ENCODE results near the gene RAB25.
"Not testable (repeated sequence)": the region's sequence is repeated elsewhere in the genome, so short reads cannot be mapped to it uniquely, and the experiment has no call there.

RAB25 gene

GRCh38 chr1:156060937-156061636, at the start of gene RAB25:
Gene RAB25, plus strand, starts transcription at chr1:156061160. Its CDS starts 241 bp downstream, at chr1:156061401.
- H3K4me3 ChIP-seq (ENCODE audit: low read depth, low read length), result no peak within 1 kb of the TSS
- DNase-seq (ENCODE audit: low read depth), result no peak

DNA sequence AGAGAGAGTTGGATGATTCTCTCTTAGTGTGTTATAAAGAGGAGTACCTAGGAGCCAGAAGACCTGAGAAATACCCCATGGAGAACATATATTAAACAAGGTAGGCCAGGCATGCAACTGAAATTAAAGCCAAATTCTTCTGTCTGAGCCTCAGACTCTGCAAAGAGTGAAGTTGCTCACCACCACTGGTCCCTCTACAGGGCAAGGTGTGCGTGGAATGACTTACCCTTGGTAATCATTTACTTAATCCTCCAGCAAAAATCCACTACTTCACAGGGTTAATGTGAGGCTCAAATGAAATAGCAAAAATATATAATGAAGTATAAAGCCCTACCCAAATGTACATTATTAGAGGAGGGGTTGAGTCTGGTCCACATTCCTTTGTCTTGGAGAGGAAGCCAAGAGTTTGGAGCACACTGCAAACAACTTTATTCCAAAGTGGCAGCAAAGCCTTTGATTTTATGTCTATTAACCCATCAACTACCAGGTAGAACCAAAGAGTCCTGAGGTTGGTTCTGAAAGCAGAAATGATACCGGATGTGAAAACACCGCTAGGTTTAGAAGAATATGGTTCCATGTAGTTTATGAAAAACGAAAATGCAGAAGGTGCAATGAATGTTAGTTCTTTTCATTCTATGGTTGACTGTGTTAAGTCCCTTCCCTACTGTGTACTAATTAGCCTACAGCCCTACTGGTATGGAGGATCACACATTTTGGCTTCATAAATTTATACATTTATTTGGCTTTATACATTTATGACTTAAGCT, 48.7 kb upstream of the RAB25 start:
- no peak for DNase-seq (ENCODE audit: low read depth)
- H3K4me3 ChIP-seq (ENCODE audit: low read depth, low read length), result no peak overlapping the region

- H3K4me3 ChIP-seq (ENCODE audit: low read depth, low read length), result no peak overlapping the region
- DNase-seq (ENCODE audit: low read depth), result no peak
Measured at GRCh38 chr1:156014829-156015228, 46.1 kb upstream of the RAB25 start.

DNA sequence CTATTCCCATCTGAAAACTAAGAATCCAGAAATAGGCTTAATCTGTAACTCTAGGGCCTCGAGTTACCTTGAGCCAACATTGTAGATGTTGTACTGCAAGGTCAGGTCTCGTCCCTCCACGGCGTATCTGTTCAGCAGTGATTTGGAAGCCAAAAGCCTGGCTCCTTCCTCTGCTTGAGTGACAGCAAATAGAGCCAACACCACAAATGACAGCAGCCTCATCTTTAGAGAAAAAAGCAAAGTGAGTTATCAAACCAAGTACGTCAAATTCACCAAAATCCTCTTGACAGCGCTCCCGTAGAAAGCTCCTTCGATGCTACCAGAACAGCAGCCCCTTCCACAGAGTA, 41.0 kb upstream of the RAB25 start:
- peak overlapping the region; percentile 84 for H3K4me3 ChIP-seq (ENCODE audit: low read depth, low read length)
- DNase-seq (ENCODE audit: low read depth), result no peak

- peak; percentile 64 for DNase-seq (ENCODE audit: low read depth)
Measured at GRCh38 chr1:156020293-156021092, 40.5 kb upstream of the RAB25 start, which contains the start of gene SSR2. Gene SSR2, minus strand, starts transcription at chr1:156020951. Its CDS starts 784 bp downstream, at chr1:156020167.

DNA sequence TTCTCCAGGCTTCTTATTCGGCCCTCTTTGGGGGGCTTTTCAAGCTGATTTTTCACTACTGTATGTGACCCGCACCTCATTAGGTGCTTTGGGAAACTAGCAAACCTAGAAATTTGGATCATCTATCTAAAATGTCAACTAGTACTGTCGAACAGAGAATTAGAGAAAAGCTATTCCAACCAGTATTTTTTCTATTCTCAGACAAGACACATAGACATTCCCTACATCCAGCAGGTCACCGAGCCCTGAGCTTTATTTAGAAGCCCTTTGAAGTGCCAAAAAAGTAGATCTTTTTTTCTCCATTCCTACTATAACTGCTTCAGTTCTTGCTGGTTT, 39.9 kb upstream of the RAB25 start:
- peak overlapping the region; percentile 84 for H3K4me3 ChIP-seq (ENCODE audit: low read depth, low read length)
- DNase-seq (ENCODE audit: low read depth), result no peak

More at GRCh38 chr1:156020293-156021092, 40.5 kb upstream of the RAB25 start, which contains the start of gene SSR2:
- peak within 1 kb of the TSS; percentile 84 for H3K4me3 ChIP-seq (ENCODE audit: low read depth, low read length)

DNA sequence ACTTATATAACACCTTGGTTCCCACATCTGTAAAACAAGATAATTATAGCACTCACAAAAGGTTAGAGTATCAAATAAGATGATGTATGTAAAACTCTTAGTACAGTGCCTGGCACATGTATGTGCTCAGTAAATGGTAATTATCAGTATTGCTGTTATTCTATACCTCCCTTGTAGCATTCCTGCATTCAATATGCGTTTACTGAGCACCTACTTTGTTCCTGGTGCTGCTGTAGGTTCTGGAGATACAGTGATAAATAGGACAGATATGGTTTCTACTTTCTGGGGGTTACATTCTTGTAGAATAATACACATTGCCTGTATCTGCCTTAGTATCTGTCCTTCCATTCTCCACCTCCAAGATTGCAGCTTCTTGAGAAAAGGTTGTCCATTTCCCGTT, 39.0 kb upstream of the RAB25 start:
- no peak overlapping the region for H3K4me3 ChIP-seq (ENCODE audit: low read depth, low read length)
- no peak for DNase-seq (ENCODE audit: low read depth)

DNA sequence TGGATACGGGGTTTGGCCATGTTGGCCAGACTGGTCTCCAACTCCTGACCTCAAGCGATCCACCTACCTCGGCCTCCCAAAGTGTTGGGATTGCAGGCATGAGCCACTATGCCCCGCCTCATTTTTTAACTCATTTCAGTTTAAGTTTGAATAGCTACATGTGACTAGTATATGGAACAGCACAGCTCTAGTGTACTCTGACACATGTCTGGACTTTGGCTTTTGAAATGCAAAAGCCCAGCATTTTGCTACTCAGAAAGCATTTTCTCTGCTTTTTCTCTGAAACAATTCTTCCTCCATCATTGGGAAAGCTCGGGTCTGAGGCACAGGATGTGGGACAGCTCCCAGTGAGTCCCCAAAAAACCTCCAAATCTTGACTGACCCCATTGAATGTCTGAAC, 36.2 kb upstream of the RAB25 start:
- H3K4me3 ChIP-seq (ENCODE audit: low read depth, low read length), result no peak overlapping the region
- no peak for DNase-seq (ENCODE audit: low read depth)

DNA sequence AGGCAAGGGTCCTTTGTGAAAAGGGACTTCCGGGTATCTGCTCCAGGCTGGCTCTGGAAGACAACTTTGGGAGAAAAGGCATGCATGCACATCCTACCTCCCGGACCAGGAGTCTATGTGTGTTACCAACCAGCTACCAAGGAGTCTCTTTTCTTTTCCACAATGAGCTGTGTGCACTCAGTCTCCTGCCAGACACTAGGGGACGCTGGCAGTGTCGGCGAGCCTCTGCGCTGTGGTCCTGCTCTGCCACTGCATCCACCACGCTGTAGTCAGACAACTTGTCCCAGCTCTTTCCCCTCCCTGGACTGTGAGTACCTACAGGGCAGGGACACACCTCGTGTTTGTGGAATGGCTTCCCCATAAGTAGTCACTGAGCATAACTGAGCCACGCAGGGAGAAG, 35.1 kb upstream of the RAB25 start:
- H3K4me3 ChIP-seq (ENCODE audit: low read depth, low read length), result no peak overlapping the region
- no peak for DNase-seq (ENCODE audit: low read depth)

DNA sequence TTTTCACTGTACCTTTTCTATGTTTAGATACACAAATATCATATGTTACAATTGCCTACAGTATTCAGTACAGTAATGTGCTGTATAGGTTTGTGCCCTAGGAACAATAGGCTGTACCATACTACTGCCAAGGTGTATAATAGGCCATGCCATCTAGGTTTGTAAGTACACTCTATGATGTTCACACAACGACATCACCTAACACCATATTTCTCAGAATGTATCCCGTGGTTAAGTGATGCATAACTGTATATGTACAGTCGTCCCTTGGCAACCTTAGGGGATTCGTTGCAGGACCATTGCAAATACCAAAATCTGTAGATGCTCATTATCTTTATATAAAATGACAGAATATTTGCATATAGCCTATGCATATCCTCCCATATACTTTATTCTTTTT, 34.4 kb upstream of the RAB25 start:
- no peak overlapping the region for H3K4me3 ChIP-seq (ENCODE audit: low read depth, low read length)
- no peak for DNase-seq (ENCODE audit: low read depth)

GRCh38 chr1:156033011-156033410, 27.9 kb upstream of the RAB25 start:
- DNase-seq (ENCODE audit: low read depth), result no peak
- no peak overlapping the region for H3K4me3 ChIP-seq (ENCODE audit: low read depth, low read length)

- DNase-seq (ENCODE audit: low read depth), result not testable (repeated sequence)
Measured at GRCh38 chr1:156034991-156035390, 26.0 kb upstream of the RAB25 start.

GRCh38 chr1:156042828-156043227, 18.1 kb upstream of the RAB25 start:
- DNase-seq (ENCODE audit: low read depth), result no peak
- no peak overlapping the region for H3K4me3 ChIP-seq (ENCODE audit: low read depth, low read length)

More at GRCh38 chr1:156034991-156035390, 26.0 kb upstream of the RAB25 start:
- H3K4me3 ChIP-seq (ENCODE audit: low read depth, low read length), result not testable (repeated sequence)

GRCh38 chr1:156045076-156045475, 15.9 kb upstream of the RAB25 start:
- H3K4me3 ChIP-seq (ENCODE audit: low read depth, low read length), result no peak overlapping the region
- DNase-seq (ENCODE audit: low read depth), result no peak

GRCh38 chr1:156048663-156049258, 12.2 kb upstream of the RAB25 start:
- no peak for DNase-seq (ENCODE audit: low read depth)
- no peak overlapping the region for H3K4me3 ChIP-seq (ENCODE audit: low read depth, low read length)

- no peak overlapping the region for H3K4me3 ChIP-seq (ENCODE audit: low read depth, low read length)
- DNase-seq (ENCODE audit: low read depth), result no peak
Measured at GRCh38 chr1:156050376-156050775, 10.6 kb upstream of the RAB25 start.

GRCh38 chr1:156051011-156051725, 9.8 kb upstream of the RAB25 start:
- H3K4me3 ChIP-seq (ENCODE audit: low read depth, low read length), result no peak overlapping the region
- no peak for DNase-seq (ENCODE audit: low read depth)

DNA sequence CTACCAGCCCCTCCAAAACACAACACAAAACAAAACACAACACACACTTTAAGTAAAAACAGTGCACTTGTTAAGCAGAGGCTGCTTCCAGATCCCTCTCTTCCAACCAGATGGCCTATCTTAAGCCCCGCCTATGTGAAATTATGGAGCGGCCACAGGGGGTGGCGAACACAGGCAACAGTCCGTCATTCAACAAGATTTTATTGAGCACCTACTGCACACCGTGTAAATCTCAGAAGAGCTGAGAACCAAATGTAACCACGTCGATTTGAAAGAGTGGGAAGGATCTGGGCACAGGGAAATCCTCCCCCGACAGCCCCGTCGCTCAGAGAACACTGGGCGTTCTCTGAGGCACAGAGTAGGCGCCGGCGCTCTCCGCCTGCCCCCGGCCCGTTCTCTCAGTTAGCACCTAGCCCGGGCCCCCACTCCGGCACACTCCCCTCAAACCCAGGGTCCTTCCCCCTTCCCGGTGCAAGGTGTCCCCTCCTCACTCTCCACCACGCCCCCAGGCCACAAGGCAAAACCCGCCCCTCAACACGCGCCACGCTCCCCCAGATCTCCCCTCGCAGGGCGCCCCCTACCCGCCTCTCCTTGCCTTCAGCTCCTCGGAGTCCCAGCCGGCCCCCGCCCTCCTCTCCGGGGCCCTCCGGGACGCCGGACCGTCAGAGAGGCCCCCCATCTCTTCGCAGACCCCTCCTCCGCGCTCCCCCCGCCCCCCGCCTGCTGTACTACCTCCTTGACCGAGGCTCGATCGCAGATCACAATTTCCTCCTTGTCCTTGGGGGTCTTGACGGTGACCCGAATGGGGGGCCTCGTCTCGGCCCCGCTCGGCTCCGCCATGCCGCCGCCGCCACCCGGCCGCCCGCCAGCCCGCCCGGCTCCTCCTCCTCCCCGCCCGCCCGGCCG, 7.8 kb upstream of the RAB25 start:
- DNase-seq (ENCODE audit: low read depth), result no peak

More for the DNA sequence above, 7.8 kb upstream of the RAB25 start:
- H3K4me3 ChIP-seq (ENCODE audit: low read depth, low read length), result peak overlapping the region; percentile 85

All from skeletal muscle cell (primary cell).